Adipocyte (in vitro differentiated cells): ENCODE data around the gene PABPC4L.
"Not testable (repeated sequence)": the region's sequence is repeated elsewhere in the genome, so short reads cannot be mapped to it uniquely, and the experiment has no call there.

Experiments used
- DNase-seq: peaks from one replicate; pipeline ENCODE4 v3.0.0-alpha.2; 2015; ENCODE audit warnings: low read depth
- H3K27me3 ChIP-seq: replicated peaks from 2 replicates; pipeline ENCODE4 v1.7.0; 2013; ENCODE audit warnings: mild to moderate bottlenecking, low read length, moderate library complexity; ENCODE audit not compliant: control insufficient read depth, insufficient read depth
- H3K36me3 ChIP-seq: 2 replicates; pipeline ENCODE4 v1.7.0; 2013; ENCODE audit warnings: low read length, mild to moderate bottlenecking, moderate library complexity; ENCODE audit not compliant: control insufficient read depth, insufficient read depth, severe bottlenecking
- H3K4me1 ChIP-seq: 2 replicates; pipeline ENCODE4 v1.7.0; 2013; ENCODE audit warnings: mild to moderate bottlenecking, low read length, moderate library complexity; ENCODE audit not compliant: control insufficient read depth, insufficient read depth
- H3K4me3 ChIP-seq: 2 replicates; pipeline ENCODE4 v1.7.0; 2013; ENCODE audit warnings: mild to moderate bottlenecking, low read length, moderate library complexity
- H3K9ac ChIP-seq: 2 replicates; pipeline ENCODE4 v1.7.0; 2013; ENCODE audit warnings: mild to moderate bottlenecking, low read length, moderate library complexity
- H3K9me3 ChIP-seq: 2 replicates; pipeline ENCODE4 v1.7.0; 2013; ENCODE audit warnings: mild to moderate bottlenecking, low read length, moderate library complexity; ENCODE audit not compliant: control insufficient read depth

The PABPC4L gene

DNA sequence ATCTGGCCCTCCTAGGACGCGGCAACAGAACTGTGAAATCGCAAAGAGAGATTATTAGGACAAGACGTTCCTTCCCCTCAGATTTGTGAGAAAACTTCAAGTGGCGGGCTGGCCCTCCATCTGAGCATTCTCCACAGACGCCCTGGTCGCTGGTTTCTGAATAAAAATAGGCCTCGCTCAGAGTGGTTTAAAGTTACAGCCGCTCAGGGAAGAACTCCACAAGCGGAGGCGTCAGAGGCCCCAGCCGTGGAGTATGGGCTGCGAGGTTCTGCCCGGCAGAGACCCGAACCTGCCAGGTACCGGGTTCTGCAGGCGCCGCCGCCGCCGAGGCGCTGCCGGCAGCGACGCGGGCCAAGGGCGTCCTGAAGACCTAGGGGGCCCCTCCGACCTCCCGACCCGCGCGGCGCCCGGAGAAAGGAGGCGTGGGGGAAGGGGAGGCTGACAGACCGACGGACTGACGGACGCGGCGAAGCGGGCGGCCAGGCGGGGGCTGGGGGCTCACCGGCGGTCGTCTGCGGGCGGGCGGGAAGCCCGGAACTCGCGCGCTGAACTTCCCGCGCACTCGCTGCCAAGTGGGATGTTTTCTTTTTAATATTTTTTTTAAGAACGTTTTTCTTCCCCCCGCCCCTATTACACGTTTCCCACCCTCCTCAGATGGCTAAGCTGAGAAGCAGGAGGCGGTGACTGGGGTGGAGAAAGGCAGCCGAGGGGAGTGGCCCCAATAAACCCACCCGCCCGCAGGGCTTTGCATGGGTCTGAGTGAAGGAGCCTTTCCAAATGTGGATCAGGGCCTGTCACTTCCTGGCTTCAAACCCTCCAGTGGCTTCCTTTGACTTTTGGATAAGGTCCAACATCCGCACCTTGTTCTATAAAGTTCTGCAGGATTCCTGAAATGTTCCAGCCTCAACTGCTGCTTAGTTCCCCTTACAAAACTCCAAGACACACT lies at the start of gene PABPC4L:
TSS of gene PABPC4L (minus strand) at position 574 of the 946 bp plus-strand sequence. CDS start 770 bp downstream, outside the sequence.
- Histone ChIP-seq H3K4me3 (peak within 1 kb of the TSS; percentile 80), H3K4me1 (peaks cover 5% of the 10 kb centered on the region), H3K9me3 (no peaks in the 10 kb centered on the region), H3K9ac (peak within 1 kb of the TSS; percentile 78), H3K36me3 (no peaks in the 10 kb centered on the region), H3K27me3 (no peaks in the 10 kb centered on the region)
- peak; percentile 80 for DNase-seq

GRCh38 chr4:134251322-134251721 lies 49.7 kb upstream of the PABPC4L start:
- H3K4me1 ChIP-seq = no peaks in the 10 kb centered on the region
- DNase-seq = no peak
- no peaks in the 10 kb centered on the region for H3K27me3 ChIP-seq
- no peaks in the 10 kb centered on the region for H3K9me3 ChIP-seq
- no peak overlapping the region for H3K9ac ChIP-seq
- no peaks in the 10 kb centered on the region for H3K36me3 ChIP-seq
- no peak overlapping the region for H3K4me3 ChIP-seq

DNA sequence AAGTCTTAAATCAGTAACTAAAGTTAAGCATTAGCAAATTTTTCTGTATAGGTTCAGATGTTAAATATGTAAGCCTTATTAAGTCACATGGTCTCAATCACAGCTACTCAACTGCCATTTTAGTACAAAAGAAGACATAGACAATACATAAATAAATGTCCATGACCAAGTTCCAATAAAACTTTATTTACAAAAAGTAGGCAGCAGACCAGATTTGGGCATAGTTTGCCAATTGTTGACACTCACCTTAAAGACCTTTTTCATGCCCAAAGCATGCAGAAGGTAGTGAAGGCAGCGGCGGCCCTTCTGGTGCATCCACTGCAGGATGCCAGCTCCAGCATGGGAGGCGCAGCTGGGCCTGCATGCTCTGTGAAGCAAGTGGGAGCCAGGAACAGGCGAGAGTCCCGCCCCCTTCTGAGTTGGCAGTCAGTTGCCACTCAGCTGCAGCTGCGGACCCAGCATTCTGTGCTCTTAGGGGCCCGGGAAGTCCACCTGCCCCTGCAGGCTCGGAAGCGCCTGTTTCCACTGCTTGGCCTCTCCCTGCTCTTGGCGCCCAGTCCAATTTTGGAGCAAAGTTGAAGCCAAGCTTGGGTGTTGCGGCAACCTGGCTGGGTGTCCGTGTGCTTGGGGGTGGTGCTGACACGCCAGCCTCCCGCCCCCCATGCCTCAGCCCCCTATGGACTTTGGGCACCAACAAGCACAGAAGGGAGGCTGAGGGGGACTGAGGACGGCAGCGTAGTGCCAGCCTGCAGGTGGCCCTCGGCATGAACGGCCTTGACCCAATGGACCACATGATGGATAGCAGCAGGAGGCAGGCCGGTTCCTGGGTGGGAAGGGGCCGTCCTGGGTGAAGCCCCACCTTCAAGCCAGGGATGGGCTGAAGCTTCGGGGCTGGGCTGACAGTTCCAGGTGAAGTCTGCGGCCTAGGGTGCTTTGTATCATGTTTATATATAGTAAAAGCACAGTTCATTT lies 42.4 kb upstream of the PABPC4L start:
- H3K36me3 ChIP-seq = no peaks in the 10 kb centered on the region
- H3K9me3 ChIP-seq = no peaks in the 10 kb centered on the region
- H3K9ac ChIP-seq = no peak overlapping the region
- no peaks in the 10 kb centered on the region for H3K27me3 ChIP-seq
- H3K4me1 ChIP-seq = no peaks in the 10 kb centered on the region
- no peak overlapping the region for H3K4me3 ChIP-seq
- no peak for DNase-seq

GRCh38 chr4:134219043-134219442 lies 17.5 kb upstream of the PABPC4L start:
- DNase-seq = no peak
- Histone ChIP-seq H3K9ac (no peak overlapping the region), H3K4me1 (no peaks in the 10 kb centered on the region), H3K27me3 (no peaks in the 10 kb centered on the region), H3K36me3 (no peaks in the 10 kb centered on the region), H3K4me3 (no peak overlapping the region), H3K9me3 (no peaks in the 10 kb centered on the region)

DNA sequence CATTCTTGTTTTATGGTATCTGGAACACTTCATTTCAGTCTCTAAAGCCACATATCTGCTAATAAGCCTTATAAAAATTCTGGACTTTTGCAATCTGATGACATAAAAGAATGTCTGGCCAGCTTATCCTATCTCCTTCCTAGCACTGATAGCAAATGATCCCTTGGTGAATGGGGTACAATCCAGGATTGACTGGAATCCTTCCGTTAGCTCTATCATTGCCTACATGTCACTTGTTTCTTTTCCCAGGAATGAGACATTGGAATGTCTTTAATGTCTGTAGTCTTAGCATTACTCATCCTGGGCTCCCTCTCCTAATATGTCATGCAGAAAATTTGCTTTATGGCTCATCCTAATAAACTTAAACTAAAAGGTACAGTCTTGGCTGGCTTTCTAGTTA lies 14.8 kb upstream of the PABPC4L start:
- no peak overlapping the region for H3K9ac ChIP-seq
- peak; percentile 32 for DNase-seq
- no peak overlapping the region for H3K4me3 ChIP-seq
- H3K36me3 ChIP-seq = no peaks in the 10 kb centered on the region
- H3K27me3 ChIP-seq = no peaks in the 10 kb centered on the region
- no peaks in the 10 kb centered on the region for H3K4me1 ChIP-seq
- no peaks in the 10 kb centered on the region for H3K9me3 ChIP-seq

DNA sequence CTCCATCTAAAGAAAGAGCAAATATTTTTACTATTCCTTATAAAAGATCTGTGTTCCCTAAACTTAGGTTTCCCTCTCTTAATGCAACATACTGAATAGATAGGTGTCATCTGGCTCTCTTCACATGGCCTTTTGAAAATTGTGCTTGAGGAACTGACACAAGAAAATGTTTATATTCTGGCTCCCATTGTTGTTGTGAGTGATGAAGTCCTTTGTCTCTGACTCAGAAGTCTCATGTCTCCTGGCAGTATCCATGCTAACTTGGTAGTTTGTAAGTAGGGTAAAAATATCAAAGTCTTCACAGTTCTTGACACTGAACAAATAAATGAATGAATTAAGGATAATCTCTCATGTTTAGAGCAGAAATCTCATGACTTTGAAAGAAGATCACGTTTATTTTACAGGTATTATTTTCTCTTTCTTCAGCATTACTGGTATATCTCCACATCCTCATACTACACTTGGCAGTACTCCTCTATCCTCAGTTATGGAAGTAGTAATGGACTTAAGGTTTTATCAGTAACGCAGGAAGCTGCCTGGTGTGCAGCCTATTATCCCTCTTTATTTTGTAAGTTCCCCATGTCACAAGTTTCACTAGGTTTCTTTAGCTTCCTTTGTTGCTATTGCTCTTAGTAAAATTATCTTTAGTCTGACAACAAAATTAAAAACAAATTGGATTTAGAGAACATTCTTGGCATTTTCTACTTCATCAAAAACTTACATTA lies 14.2 kb upstream of the PABPC4L start:
- no peak for DNase-seq
- no peaks in the 10 kb centered on the region for H3K27me3 ChIP-seq
- H3K4me3 ChIP-seq = no peak overlapping the region
- no peaks in the 10 kb centered on the region for H3K9me3 ChIP-seq
- no peaks in the 10 kb centered on the region for H3K36me3 ChIP-seq
- H3K9ac ChIP-seq = no peak overlapping the region
- H3K4me1 ChIP-seq = no peaks in the 10 kb centered on the region

GRCh38 chr4:134207955-134208354 lies 6.4 kb upstream of the PABPC4L start:
- not testable (repeated sequence) for H3K4me3 ChIP-seq, DNase-seq, H3K36me3 ChIP-seq, H3K27me3 ChIP-seq, H3K4me1 ChIP-seq, H3K9me3 ChIP-seq, H3K9ac ChIP-seq

GRCh38 chr4:134202166-134202956 lies 772 bp upstream of the PABPC4L start:
- Histone ChIP-seq H3K4me1 (peaks cover 5% of the 10 kb centered on the region), H3K27me3 (no peaks in the 10 kb centered on the region), H3K9me3 (no peaks in the 10 kb centered on the region), H3K9ac (no peak overlapping the region), H3K4me3 (peak overlapping the region; percentile 80), H3K36me3 (no peaks in the 10 kb centered on the region)
- peak; percentile 64 for DNase-seq

GRCh38 chr4:134200811-134201215 lies 776 bp downstream of the PABPC4L start:
- no peak for DNase-seq

GRCh38 chr4:134189949-134190348 lies 11.6 kb downstream of the PABPC4L start:
- DNase-seq = no peak
- Histone ChIP-seq H3K4me3 (no peak overlapping the region), H3K4me1 (no peaks in the 10 kb centered on the region), H3K36me3 (no peaks in the 10 kb centered on the region), H3K27me3 (no peaks in the 10 kb centered on the region), H3K9me3 (no peaks in the 10 kb centered on the region), H3K9ac (no peak overlapping the region)

More at GRCh38 chr4:134200811-134201215, 776 bp downstream of the PABPC4L start:
- Histone ChIP-seq H3K4me3 (peak overlapping the region; percentile 80), H3K27me3 (no peaks in the 10 kb centered on the region), H3K9me3 (no peaks in the 10 kb centered on the region), H3K36me3 (no peaks in the 10 kb centered on the region), H3K9ac (peak overlapping the region; percentile 78), H3K4me1 (peaks cover 5% of the 10 kb centered on the region)
